Measurements from ENCODE around the gene SOX4.

DNA sequence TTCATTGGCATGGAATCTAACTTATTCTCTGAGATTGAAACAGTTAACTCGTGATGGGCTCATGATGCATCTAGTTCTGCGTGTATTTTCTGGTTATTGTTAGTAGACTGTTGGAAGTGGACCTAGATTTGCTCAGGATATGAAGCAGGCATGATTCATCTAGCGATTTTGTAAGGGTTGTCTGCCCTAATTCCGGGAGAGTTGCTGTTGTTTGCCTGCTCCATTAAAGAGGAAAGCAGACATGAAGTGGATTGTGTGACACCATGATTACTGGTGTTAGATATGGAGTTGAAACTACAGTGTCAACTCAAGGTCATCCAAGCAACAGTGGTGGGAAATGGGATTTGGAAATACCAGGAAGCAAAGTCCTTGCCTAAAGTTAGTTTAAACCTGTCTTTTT lies 41.0 kb downstream of the SOX4 start:
- TF ChIP-seq CTCF (IDR thresholded peaks at IDR 0.05 in 4 of 5, conservative IDR thresholded peaks at IDR 0.05 in 1 of 5) (no peak), POLR2A (IDR thresholded peaks at IDR 0.05) (no peak)

Measured in gastrocnemius medialis (tissue), 4 donors.